NT2/D1 (cell line): Measurements from ENCODE around the gene TMEM176B.

ENCODE experiments used
- SUZ12 ChIP-seq: IDR thresholded peaks from 2 replicates; pipeline ENCODE4 v1.6.1; 2011; ENCODE audit not compliant: insufficient read length, insufficient read depth; ENCODE audit errors: extremely low read depth
- YY1 ChIP-seq: IDR thresholded peaks from 2 replicates; pipeline ENCODE4 v1.6.1; 2011; ENCODE audit not compliant: insufficient read length, insufficient read depth
- ZNF274 ChIP-seq: IDR thresholded peaks from 2 replicates; pipeline ENCODE4 v1.6.1; 2011; ENCODE audit warnings: mild to moderate bottlenecking, low read depth, low read length

- no peak for TF ChIP-seq ZNF274
- TF ChIP-seq YY1 = no peak
- no peak for TF ChIP-seq SUZ12
These were observed 48.5 kb upstream of the TMEM176B start for GRCh38 chr7:150848561-150849115.
